GM18861 (cell line): ENCODE measurements around the gene CFAP141.
"Not testable (repeated sequence)": the region's sequence is repeated elsewhere in the genome, so short reads cannot be mapped to it uniquely, and the experiment has no call there.

Experiments
- ATAC-seq: cut with Tn5 transposase; IDR thresholded peaks from one replicate; pipeline ENCODE4 v1.9.1; 2021; ENCODE audit not compliant: unreplicated experiment

CFAP141 gene

DNA sequence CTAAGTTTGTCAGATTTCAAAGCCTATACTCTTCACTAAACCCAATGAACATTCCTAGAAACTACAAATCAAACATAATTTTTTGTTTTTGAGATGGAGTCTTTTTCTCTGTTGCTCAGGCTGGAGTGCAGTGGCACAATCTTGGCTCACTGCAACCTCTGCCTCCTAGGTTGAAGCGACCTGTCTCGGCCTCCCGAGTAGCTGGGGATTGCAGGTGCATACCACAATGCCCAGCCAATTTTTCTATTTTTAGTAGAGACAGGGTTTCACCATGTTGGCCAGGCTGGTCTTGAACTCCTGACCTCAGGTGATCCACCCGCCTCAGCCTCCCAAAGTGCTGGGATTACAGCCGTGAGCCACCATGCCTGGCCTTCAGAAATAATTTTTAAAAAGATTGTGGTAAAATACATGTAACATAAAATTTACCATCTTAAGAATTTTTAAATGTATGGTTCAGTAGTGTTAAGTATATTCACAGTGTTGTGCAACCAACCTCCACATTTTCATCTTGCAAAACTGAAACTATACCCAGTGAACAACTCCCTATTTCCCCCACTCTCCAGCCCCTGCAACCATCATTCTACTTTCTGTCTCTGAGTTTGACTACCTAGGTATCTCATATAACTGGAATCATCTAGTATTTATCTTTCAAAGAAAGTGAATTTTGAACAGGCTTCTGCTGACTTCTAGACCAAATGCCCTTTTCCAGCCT is 2.7 kb upstream of the CFAP141 start:
- ATAC-seq, result no peak

DNA sequence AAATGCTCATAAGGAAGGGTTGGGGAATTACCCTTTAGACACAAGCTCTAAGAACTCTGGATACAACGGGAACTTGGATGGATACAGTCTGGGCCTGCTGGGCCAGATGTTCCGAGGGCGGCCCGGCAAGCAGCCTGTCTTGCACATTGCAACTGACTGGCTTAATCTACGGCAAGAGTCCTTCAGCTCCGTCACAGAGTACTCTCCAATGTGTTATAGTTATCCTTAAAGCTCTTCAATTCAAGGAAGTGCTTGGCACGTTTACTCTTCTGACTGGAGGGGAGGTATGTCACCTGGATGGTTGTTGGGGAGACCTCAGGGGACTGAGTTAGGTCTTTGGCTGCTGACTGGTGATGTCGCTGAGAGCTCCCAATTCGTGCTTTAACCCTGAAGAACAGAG is 1.1 kb upstream of the CFAP141 start:
- ATAC-seq, result no peak

DNA sequence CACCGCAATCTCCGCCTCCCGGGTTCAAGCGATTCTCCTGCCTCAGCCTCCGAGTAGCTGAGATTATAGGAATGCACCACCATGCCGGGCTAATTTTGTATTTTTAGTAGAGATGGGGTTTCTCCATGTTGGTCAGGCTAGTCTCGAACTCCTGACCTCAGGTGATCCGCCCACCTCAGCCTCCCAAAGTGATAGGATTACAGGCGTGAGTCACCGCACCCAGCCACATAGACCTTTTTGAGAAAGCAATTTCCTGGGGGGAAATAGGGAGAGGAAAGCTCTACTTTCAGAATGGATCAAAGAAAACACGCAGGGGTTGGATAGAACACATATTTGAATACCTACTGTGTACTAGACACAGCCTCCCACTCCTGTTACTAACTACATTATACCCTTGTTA is 355 bp downstream of the CFAP141 start:
- not testable (repeated sequence) for ATAC-seq

DNA sequence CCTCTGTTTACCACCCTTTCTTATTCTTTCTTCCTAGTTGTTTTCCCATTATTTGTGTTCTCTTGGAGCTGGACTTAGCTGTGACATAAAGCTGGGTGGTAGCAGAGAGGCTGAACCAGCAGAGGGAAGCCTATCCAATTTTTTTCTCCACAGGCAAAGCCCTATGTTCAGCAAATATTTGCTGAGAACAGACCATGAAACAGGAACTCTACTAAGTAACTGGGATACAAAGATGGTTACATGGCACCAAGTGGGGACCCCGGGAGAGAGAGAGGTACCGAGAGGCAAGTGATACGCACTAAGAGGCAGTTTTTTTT is 6.6 kb downstream of the CFAP141 start:
- ATAC-seq, result no peak

DNA sequence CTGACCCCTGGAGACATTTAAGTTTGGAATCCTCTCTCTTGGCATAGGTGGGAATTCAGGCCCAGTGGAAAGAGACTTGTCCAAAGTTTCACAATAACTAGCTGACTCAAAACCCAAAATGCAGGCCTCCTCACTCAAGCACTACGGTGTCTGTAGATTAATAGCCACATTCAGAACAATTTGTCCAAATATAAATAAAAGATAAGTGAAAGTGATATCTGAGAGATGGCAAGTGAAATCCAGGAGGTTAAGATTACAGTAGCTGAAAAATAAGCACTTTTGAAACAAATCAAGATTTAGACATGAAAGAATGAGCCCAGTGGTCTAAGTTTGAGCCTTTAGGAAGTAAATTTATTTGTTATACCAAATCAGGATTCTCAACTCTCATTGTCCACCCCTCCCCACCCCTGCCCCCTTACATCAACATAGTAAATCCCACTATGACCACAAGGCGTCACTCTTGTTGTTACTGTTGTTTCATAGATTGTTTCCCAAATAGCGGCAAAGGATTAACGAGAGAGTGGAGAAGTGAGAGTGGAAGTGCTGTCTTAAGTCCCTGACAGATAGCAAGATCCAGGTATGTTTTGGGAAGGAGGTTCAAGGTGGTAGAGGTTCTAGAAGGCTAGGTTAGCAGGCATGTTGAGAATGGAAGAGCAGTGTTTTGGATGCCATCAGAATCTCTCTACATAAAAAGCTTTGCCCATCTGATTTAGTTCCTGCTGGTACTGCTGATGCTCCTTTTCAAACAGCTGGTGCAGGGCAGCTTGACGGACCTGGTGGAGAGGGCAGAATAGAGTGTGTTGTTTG is 7.2 kb downstream of the CFAP141 start:
- ATAC-seq, result no peak

DNA sequence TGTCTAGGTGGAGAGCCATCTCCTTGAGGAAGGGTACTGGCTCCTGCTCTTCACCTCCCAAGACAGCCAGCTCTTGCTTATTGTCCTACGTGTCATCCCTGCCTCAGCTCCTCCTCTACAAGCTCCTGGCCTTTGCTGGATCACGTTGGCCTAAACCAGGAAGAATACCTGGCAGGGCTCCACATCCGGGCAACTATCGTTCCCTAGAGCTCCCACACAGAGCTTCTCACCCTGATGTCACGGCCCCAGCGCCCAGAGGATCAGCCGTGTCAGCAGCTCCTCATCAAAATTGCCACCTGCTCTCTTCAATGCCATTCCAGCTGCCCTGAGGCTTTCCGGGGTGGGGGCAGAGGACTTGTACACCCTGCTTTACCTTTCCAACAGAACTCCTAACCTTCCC is 12.3 kb downstream of the CFAP141 start:
- no peak for ATAC-seq

DNA sequence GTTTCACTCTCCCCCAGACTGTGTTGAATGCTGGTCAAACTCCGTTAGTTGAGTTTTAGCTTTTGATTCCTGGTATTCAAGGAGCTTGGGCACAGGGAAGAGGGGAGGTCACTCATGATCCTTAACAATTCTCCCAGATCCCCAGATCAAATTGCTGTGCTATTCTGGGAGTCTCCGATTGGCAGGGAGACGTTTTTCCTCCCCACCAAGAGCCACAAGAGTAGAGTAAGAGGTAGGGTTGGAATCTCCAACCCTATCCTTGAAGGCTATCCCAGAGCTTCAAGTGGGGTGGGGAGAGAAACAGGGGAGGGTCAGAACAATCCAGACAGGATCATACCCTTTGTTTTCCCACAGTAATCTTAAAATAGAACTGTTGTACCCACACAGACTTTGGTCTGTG is 13.7 kb downstream of the CFAP141 start:
- ATAC-seq, result no peak

DNA sequence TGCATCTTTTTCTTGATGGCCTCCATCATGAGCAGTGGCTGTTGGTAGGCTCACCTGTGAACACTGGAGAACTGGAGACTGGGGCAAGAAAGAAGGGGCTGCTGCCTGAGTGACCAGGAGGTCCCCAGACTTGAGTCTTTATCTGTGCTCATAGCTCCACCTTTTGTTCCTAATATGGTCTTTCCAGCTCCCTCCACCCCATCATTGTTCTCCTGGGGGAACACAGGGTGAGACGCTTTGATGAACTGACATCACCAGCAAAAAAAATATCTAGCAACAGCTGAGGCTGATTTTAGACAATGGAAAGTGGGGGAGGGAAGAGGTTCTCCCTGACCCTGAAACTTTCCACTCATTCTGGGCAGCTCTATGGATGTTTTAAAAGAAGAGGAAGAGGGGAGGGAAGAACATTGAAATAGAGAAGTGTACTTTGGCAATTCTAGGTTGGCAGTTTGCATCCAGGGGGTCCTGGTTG is 14.1 kb downstream of the CFAP141 start, which contains the start of gene TPM3:
TSS of gene TPM3 (minus strand) at position 111 of the 472 bp plus-strand sequence. CDS start at position 29, 82 bp downstream.
- ATAC-seq, result no peak

DNA sequence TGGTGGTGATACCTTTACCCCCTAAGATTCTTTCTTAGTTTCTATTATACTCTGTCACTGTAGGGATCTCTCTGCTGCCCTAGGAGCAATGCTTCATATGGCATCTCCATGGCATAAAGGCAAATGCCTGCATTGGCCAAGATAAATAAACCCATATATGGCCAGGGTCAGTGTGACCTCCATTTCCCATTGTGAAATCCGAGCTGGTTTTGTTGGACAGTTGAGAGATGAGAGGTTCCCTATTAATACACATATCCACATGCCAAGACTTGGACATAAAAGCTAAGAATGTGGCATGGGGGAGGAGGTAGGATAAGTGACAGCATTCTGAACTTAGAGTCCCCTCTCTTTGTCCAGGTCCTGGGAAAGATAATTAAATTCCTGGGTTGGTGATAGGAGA is 15.6 kb downstream of the CFAP141 start:
- ATAC-seq, result no peak

DNA sequence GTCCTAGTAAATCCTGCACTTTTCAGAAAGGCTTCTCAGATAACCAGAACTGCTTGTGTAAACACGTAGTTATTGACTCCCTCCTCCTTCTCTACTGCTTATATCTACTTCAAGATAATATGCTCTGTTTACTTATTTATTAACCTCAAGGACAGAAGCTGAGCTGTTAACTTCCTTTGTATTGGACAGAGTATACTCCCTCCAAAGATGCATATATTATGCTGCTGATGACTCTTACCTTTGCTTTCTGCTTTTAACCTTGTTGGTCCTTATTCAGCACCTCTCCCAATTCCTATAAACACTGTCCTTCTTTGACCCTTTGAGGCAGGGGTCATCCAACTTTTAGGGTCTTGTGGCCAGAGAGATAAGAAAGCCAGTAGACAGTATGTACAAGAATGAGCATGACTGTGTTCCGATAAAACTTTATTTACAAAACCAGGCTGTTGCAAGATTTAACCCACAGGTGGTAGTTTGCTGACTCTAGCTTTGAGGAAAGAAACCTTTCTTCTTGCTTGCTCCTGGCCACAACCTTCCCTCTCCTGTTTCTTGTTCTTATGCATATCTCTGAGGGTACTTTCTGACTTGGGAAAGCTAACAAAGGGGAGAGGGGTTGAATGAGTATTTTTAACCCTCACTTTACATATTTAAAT is 19.2 kb downstream of the CFAP141 start:
- ATAC-seq, result no peak

DNA sequence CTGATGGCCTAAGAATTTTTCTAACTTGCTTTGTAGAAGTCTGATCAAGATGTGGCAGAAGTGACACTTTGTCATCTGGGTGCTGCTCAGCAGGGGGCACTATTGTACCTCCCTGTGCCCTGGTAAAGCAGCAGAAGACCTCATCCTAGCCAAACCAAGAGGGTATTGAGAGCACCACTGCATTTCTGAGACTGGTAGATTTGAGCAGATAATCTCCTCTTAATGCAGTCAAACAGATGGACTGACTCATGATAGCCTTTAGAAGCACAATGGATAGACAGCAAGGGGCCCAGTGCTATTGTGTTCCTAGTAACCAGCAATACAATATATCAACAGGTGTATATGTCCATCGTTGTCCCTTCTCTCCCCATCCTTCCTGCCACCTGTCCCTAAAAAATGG is 20.0 kb downstream of the CFAP141 start:
- ATAC-seq, result no peak

DNA sequence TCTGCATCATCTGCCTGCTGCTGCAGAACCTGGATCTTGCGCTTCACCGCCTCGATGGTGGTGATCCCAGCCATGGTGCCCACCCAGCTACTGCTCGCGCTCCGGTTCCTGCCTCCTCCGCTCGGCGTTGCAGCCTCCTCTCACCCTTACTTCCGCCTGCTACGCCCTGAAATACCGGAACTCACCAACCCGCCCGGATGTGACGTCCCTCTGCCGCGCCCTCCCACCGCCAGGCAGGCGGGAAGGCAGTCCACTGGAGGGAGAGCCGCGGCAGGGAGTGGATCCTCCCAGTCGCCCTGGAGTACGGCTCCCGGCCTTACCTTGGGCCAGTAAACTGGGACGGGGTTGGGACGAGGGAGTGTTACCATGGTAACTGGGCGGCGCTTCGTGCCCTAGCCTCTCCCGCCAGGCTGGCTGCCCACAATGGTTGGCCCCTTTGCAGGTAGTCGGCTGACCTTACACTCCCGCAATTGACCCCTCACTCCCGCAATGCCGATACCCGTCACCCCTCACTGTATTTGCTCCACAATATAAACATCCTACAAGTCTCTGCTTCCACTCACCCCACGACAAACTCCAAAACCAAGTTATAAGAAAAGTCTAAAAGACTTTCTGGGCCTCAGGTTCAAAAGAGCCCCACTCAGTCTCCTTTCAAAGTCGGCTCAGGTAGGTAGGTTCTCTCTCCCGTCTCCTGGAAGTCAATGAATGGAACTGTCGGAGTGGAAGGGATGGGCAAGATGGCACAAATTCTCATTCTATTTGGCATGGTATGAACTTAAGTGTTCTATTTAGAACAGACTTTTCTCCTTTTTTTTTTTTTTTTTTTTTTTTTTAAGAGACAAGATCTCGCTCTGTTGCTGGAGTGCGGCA is 22.9 kb downstream of the CFAP141 start:
- ATAC-seq, result peak; percentile 52

DNA sequence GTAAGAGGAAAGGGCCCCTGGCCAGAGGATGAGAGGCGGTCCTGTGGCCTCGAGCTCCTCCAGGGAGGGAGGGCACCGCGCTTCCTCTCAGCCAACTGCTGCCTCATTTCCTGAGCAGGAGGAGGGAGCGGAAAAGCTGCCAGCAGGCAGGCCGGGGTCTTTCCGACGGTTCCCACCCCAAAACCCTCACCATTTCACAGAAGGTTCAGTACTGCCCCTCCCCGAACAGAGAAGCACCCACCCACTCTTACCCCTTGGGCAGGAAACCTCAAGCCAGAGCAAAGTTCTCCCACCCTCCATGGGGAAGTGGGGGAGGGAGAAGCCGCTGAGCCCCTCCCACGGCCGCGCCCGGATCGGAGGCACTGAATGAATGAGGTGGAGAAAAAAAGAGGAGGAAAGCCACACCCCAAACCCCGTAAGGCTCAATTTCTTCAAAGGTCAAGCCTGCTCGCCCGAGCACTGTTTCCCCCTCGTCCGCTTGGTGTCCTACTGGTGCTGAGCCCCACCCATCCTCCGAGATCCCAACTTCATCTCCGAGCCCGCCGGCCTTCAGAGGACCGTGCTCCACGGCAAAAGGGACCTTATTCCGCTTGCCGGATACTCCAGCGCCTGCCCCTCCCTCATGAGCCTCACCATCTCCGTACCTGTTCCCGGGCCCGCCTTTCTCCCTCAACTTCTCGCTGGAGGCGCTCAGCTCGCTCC is 23.6 kb downstream of the CFAP141 start:
- no peak for ATAC-seq

DNA sequence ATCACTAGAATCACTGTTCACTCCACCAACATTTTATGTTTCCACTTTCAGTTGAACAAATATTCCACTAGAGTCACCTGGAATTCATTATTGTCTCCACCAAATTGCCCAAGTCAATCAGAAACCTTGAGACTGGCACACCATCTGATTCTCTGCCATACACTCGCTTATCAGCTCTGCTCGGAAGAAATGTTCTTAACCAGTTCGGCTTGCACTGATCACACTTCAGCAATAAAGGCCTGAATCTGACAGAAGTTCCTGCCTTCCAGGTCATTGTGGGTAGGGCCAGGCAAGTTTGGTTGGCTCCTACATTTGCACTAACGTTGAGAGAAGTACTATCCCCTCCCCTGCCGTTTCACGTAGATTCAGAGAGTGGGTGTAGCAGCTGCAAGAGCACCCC is 24.2 kb downstream of the CFAP141 start:
- ATAC-seq, result peak; percentile 41

DNA sequence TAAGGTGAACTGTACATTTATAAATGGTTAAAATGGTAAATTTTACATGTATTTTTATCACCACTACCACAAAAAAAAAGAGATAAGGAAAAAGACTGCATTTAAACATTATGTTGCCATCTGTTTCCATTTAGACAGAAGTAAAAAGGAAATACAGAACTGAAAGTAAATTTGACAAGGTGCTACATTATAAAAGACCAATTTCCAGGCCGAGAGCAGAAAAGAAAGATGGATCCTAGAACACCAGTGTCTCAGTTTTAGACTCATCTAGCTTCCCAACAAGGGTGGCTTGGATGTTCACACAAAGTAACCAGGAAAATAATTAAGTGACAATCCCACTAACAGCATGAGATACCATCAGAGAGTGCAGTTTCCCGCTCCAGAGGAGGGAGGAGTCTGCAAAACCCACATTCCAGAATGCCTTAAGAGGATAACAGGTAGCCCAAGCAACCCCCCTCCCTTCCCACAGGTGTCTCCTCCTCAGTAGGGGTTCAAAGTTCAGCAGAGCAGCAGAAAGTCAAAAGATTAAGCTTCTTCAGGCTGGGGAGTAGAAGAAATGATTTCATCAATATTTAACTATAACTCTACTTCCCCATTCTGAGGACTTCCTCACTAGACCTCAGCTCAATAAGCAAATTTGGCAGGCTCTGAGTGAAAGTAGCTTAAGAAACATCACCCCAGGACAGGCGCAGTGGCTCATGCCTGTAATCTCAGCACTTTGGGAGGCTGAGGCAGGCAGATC is 26.0 kb downstream of the CFAP141 start:
- peak; percentile 29 for ATAC-seq

DNA sequence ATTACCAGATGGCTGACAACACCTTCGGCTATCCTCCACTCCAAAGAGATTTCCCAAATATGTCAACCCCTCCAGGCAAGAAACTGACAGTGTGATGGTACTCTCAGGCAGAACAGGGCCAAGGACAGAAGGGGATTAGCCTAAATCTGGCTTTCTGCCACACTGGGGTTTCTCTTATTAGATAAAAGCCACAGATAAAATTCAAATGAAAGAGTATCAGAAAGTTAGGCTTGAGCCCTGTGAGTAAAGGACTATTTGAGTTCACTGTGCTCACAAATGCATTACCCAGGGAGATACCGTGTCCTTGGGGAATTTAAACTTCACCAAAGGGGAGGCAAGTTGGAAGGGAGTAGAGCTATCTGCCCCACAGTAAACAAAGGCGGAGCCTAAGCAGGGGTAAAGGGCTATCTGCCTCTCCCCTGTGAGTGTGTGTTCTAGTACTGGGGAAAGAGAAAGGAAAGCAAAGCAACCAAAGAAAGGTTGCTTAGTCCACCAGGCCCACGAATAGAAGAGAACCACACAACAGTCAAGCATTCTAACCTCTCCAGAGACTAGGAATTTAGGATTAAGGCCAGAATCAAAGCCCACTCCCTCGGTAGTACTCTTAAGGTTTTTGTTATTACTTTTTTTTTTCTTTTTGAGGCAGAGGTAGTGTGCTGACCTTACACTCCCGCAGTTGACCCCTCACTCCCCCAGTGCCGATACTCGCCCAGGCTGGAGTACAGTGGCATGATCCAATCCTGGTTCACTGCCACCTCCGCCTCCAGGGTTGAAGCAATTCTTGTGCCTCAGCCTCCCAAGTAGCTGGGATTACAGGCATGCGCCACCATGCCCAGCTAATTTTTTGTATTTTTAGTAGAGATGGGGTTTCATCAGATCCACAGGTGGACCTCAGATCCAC is 27.0 kb downstream of the CFAP141 start:
- ATAC-seq, result no peak

DNA sequence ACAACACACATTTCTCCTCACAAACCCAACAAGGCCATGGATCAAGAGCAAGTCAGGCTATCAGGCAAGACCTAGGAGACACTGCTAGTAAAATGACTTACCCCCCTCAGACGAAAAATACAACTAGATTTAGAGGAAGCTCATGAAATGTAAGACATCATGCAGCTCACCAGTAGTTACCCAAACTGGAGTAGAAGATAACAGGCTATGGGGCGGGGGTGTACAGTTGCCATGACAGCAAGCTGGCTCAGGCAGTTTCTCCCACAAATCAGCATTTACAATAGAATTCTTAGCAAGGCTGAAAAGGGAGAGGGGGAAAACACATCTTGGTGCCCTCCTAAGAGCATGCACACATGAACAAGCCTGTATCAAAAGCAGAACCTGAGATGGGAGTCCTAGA is 28.1 kb downstream of the CFAP141 start:
- no peak for ATAC-seq

DNA sequence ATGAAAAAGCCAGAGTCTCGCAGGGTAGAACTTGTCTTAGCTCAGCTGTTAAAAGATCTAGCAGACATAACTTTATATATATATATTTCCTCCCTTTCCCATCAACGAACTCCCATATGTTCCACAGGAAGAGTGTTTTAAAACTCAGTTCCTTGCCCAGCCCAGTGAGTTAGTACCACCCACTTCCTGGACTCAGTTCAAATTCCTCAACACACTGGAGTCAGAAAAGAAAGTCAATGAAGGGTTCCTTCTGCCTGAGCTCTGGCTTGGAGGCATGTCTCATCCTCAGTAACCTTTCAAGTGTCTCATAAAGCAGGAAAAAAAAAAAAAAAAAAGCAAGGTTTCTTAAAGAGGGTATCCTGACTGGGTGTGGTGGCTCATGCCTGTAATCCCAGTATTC is 29.8 kb downstream of the CFAP141 start:
- ATAC-seq, result no peak

DNA sequence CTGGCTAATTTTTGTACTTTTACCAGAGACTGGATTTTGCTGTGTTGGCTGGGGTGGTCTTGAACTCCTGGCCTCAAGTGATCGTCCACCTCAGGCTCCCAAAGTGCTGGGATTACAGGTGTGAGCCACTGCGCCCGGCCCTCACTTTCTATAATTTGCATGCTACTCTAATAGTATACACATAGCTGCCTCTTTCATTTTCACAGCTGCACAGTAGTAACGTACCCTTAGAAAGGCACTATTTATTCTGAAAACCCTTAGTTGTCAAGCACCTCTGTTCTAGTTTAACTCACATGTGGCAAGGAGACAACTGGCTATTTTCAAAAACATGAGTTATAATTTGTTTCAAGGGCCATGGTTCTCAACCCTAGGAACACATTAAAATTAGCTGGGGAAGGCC is 31.5 kb downstream of the CFAP141 start:
- no peak for ATAC-seq
